Inflammatory macrophage (primary cell): ENCODE measurements around the gene TBCA.

Source experiments
- DNase-seq, 2 donors: peaks; one replicate each; pipeline ENCODE4 v3.0.0-alpha.2; 2020 to 2022
- total RNA-seq, 18 experiments: gene quantifications; one replicate each; lab custom pipeline; 2026; ENCODE audit warnings: mixed read lengths in 6 of 18, inconsistent platforms in 2 of 18; lab: John Stamatoyannopoulos, UW

The TBCA gene
- total RNA-seq: 33.6 to 58.1 (median 44.2) reads per million in 18 experiments

- DNase-seq: peak; percentile 89 to 94
Observed at GRCh38 chr5:77775790-77776553, at the start of gene TBCA. TBCA (minus strand) TSS chr5:77776339; CDS start chr5:77776257, 82 bp downstream.

DNA sequence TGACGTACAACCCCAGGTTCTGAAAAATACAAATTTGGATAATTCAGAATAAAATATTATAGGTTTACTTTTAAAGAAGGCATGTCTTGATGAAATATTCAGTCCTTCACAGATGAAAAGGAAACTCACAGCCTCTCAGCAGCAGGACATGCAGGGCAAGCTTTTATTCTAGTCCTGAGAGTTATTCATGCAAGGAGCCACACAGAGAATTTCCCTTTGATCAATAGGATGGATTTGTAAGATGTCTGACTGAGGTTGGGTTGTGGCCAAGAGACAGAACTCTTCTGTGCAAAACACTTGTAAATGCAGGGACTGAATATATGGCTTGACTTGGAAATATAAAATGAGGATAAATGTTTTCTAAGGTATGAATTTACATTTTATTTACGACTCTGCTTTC, 48.8 kb upstream of the TBCA start:
- no peak for DNase-seq

GRCh38 chr5:77816686-77817085, 40.5 kb upstream of the TBCA start:
- no peak for DNase-seq

GRCh38 chr5:77812926-77813589, 36.9 kb upstream of the TBCA start:
- no peak for DNase-seq

DNA sequence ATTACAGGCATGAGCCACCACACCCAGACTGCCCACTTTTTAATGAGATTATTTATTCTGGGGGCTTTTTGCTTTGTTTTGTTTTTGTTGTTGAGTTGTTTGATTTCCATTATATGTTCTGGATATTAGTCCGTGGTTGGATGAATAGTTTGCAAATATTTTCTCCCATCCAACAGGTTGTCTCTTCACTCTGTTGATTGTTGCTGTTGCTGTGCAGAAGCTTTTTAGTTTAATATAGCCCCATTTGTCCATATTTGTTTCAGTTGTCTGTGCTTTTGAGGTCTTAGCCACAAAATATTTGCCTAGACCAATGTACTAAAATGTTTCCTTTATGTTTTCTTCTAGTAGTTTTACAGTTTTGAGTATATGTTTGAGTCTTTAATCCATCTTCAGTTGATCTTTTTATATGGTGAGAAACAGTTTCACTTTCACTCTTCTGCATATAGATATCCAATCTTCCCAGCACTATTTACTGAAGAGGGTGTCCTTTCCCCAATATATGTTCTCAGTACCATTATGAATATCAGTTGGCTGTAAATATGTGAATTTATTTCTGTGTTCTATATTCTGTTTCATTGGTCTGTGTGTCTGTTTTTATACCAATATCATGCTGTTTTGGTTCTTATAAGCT, 30.2 kb upstream of the TBCA start:
- DNase-seq: no peak

DNA sequence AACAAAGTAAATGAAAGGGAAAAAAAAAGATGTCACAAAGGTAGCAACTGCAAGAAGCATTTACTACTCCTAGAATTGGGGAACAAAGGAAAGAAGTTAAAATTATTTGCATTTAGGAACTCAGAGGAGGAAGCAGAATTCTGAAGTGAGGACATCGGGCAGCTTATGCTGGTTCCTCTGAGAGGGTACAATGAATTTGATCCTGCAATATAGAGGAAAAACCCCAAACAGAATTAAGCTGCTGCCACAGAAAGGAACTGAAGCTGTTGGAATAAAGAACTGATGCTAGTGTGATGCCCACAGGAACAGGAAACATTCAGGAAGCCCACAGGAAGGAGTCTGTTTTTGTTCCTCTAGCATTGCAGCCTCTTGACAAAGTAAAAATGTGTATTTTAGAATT, 22.3 kb upstream of the TBCA start:
- DNase-seq: peak; percentile 73 to 77

GRCh38 chr5:77797136-77797535, 21.0 kb upstream of the TBCA start:
- peak; percentile 91 to 93 for DNase-seq

DNA sequence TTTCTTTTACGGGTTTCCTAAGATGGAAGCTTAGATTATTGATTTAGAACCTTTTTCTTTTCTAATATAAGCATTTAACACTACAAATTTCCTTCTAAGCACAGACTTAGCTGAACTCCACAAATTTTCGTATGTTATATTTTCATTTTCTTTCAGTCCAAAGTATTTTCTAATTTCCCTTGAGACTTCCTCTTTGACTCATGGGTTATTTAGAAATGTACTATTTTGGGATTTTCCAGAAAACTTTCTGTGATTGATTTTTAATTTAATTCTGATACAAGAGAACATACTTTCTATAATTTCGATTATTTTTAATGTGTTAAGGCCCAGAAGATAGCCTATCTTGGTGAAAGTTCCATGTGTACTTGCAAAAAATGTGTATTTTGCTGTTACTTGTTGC, 19.7 kb upstream of the TBCA start:
- no peak for DNase-seq

GRCh38 chr5:77795268-77795667, 19.1 kb upstream of the TBCA start:
- no peak for DNase-seq

DNA sequence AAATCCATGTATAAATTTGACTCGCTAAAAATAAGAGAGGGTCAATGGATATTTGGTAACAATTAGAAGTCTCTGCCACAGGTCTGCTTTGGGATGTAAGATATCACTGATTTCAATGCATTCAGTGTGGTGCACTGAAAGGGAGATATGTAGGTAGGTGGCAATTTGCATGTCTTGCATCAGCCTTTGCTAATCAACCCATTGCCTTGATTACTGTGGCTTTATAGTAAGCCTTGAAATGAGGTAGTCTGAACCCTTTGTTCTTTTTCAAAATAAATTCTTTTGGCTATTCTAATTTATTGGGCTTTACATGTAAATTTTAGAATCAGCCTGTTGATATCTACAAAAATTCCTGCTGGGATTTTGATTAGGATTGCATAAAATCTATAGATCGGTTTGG, 15.8 kb upstream of the TBCA start:
- no peak for DNase-seq

- no peak for DNase-seq
Observed at GRCh38 chr5:77791356-77791755, 15.2 kb upstream of the TBCA start.

GRCh38 chr5:77785229-77785628, 9.1 kb upstream of the TBCA start:
- no peak for DNase-seq

- no peak for DNase-seq
Observed at GRCh38 chr5:77784735-77785134, 8.6 kb upstream of the TBCA start.

GRCh38 chr5:77781076-77781475, 4.9 kb upstream of the TBCA start:
- no peak for DNase-seq

- DNase-seq: no peak
Observed at GRCh38 chr5:77778881-77779438, 2.8 kb upstream of the TBCA start.

- no peak for DNase-seq
Observed at GRCh38 chr5:77778398-77778797, 2.3 kb upstream of the TBCA start.

DNA sequence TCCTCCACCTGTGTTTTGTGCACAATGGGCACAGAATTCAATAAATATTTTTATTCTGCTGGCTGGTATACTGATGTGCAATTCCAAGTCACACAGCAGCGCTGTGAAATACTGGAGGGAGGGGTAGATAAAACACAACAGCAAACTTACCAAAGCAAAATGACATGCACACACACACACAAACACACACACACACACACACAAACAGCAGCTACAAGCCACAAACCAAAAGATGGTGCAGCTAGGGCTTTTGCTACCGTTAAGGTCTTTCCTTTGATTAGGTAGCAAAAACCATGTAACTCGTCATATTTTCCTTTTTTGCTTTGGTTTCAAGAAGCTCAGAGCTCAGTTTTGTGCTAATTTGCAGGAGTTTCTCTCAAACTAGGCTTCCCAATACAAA, 1.8 kb upstream of the TBCA start:
- DNase-seq: no peak

GRCh38 chr5:77777281-77777892, 1.2 kb upstream of the TBCA start:
- DNase-seq: no peak

GRCh38 chr5:77776554-77777206, 541 bp upstream of the TBCA start:
- DNase-seq: no peak

GRCh38 chr5:77774981-77775789, 954 bp downstream of the TBCA start:
- DNase-seq: no peak

DNA sequence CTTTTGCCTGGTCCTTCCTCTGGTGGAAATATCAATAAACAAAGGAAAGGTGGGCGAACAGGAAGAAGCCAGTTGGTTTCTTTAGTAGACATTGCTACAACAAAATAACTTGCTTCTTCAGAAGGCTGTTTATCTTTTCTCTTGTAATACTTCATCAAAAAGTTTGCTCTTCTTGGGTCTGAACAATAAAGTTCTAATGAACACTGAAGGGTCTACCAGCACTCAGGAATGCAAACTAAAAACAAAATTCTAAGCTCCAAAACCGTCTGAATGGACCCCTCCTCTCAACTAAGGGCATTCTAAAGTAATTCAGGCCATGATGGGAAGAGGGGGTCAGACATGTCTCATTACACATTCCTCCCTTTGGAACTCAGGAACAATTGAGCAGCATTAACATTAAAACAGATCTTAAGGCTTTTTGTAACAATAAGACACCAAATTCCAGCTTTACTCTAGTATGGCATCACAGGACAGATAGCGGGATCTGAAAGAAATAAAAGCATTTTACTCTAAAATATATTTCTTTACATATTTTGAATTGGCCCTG, 2.3 kb downstream of the TBCA start:
- DNase-seq: no peak
